ENCODE results near the gene UTS2.

DNA sequence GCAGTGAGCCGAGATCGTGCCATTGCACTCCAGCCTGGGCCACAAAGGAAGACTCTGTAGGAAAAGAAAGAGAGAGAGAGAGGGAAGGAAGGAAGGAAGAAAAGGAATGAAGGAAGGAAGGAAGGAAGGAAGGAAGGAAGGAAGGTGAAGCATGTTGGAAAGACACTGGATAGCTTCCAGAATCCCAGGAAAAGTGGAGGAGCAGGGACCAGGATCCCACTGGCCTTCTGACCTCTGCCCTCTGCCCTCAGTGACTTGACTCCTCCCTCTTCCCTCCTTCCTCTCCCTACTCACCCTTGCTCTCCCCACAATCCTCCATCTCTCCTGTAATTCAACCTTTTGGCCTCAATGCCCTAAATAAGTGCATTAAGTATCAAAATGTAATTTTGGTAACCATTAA lies 4.1 kb upstream of the UTS2 start:
- TF ChIP-seq POLR2A (IDR thresholded peaks at IDR 0.05; ENCODE audit: low read depth, low read length) = no peak
- TF ChIP-seq POLR2AphosphoS5 (IDR thresholded peaks at IDR 0.05; ENCODE audit: low read depth, low read length) = no peak
